RWPE1 (cell line): Measurements from ENCODE around the gene ABL1.

Experiments used
- CTCF ChIA-PET: fragments of 350-600 bp; sonication (Branson Sonifier 250); formaldehyde crosslinking; extraction: SDS; loops from one replicate; lab custom pipeline; 2021; lab: Yijun Ruan, JAX
- POLR2A ChIA-PET: fragments of 400-600 bp; formaldehyde crosslinking; extraction: SDS; loops from one replicate; lab custom pipeline; 2020; ENCODE audit warnings: antibody characterized with exemption; ENCODE audit not compliant: low non-redundant PET; lab: Yijun Ruan, JAX
- DNase-seq: peaks from one replicate; pipeline ENCODE4 v3.0.0; 2012; ENCODE audit warnings: low spot score
- H3K27ac ChIP-seq: fragments of 450-650 bp; 2 replicates; pipeline ENCODE4 v1.5.1; 2017
- CTCF ChIP-seq: fragments of 450-650 bp; conservative IDR thresholded peaks from 2 replicates; pipeline ENCODE4 v1.5.1; 2017; ENCODE audit warnings: low read depth, mild to moderate bottlenecking

ABL1 gene

GRCh38 chr9:130843049-130843908 is 8.2 kb downstream of the ABL1 start:
- no peak for TF ChIP-seq CTCF
- ChIA-PET CTCF (interaction anchor here (0.6 kb wide), 1 partner anchor 291 kb away, joined by 3 read pairs; no protein-coding TSS in a partner anchor), POLR2A (no interaction called here)
- H3K27ac ChIP-seq = peak overlapping the region; percentile 62
- DNase-seq = no peak

GRCh38 chr9:130844044-130844451 is 9.0 kb downstream of the ABL1 start:
- peak overlapping the region; percentile 62 for H3K27ac ChIP-seq
- no peak for TF ChIP-seq CTCF
- ChIA-PET POLR2A (no interaction called here), CTCF (no interaction called here)
- DNase-seq = no peak

- no peak for DNase-seq
- H3K27ac ChIP-seq = peak overlapping the region; percentile 97
- CTCF ChIA-PET = interaction anchor here (1.0 kb wide), 1 partner anchor 161 kb away, joined by 3 read pairs; no protein-coding TSS in a partner anchor
- TF ChIP-seq CTCF = no peak
- POLR2A ChIA-PET = no interaction called here
Measured at GRCh38 chr9:130845254-130845653, 10.2 kb downstream of the ABL1 start.

- ChIA-PET CTCF (interaction anchor here (0.6 to 1.3 kb wide), 7 partner anchors 21 to 162 kb away, joined by 3 to 6 read pairs (median 3); partner anchors contain the start of gene EXOSC2), POLR2A (interaction anchor here (0.8 kb wide), 1 partner anchor 9 kb away, joined by 9 read pairs; no protein-coding TSS in a partner anchor)
- TF ChIP-seq CTCF = no peak
- peak overlapping the region; percentile 97 for H3K27ac ChIP-seq
- peak; percentile 56 for DNase-seq
Measured at GRCh38 chr9:130845901-130846481, 10.9 kb downstream of the ABL1 start.

GRCh38 chr9:130846487-130847305 is 11.6 kb downstream of the ABL1 start:
- TF ChIP-seq CTCF = no peak
- ChIA-PET POLR2A (interaction anchor here (0.8 kb wide), 1 partner anchor 10 kb away, joined by 9 read pairs; no protein-coding TSS in a partner anchor), CTCF (interaction anchor here (0.6 to 1.3 kb wide), 8 partner anchors 11 to 153 kb away, joined by 3 to 6 read pairs (median 4); partner anchors contain the start of genes ABL1 and EXOSC2)
- peak overlapping the region; percentile 97 for H3K27ac ChIP-seq
- DNase-seq = peak; percentile 87
